H1 (cell line): ENCODE results near the gene TLL1.

ENCODE experiments used
- CTCF ChIP-seq, 3 experiments: IDR thresholded peaks; 1 replicate in 2 of 3; 2 replicates in 1 of 3; pipeline versions ENCODE4 v1.5.1 to v1.6.1; 2011; ENCODE audit warnings: low read length in 3 of 3, mild to moderate bottlenecking in 3 of 3, inconsistent platforms in 2 of 3, low read depth in 1 of 3, moderate library complexity in 1 of 3; ENCODE audit not compliant: insufficient read depth in 1 of 3; ENCODE audit errors: control extremely low read depth in 1 of 3
- NRF1 ChIP-seq: IDR thresholded peaks from 2 replicates; pipeline ENCODE4 v1.6.1; 2011; ENCODE audit warnings: mild to moderate bottlenecking, low read depth, low read length, improper control_type of control experiment
- POLR2A ChIP-seq, 2 experiments: IDR thresholded peaks; 1 replicate in 1 of 2; 2 replicates in 1 of 2; pipeline ENCODE4 v1.6.1; 2011; ENCODE audit warnings: low read depth in 2 of 2, low read length in 2 of 2, mild to moderate bottlenecking in 2 of 2; ENCODE audit errors: control extremely low read depth in 1 of 2
- POLR2AphosphoS5 ChIP-seq: IDR thresholded peaks from 2 replicates; pipeline ENCODE4 v1.6.1; 2011; ENCODE audit warnings: low read depth, low read length
- RAD21 ChIP-seq, 2 experiments: IDR thresholded peaks in 1 of 2; conservative IDR thresholded peaks in 1 of 2; 2 replicates each; pipeline ENCODE4 v1.6.1; 2011; ENCODE audit warnings: low read depth in 2 of 2, low read length in 2 of 2, improper control_type of control experiment in 1 of 2, inconsistent platforms in 1 of 2, mild to moderate bottlenecking in 1 of 2, moderate library complexity in 1 of 2
- TEAD4 ChIP-seq: IDR thresholded peaks from 2 replicates; pipeline ENCODE4 v1.6.1; 2012; ENCODE audit warnings: low read depth, low read length, inconsistent platforms, mixed read lengths

- TF ChIP-seq NRF1 (no peak), RAD21 (IDR thresholded peaks at IDR 0.05 in 1 of 2, conservative IDR thresholded peaks at IDR 0.05 in 1 of 2; ENCODE audit: low read depth in 2 of 2, low read length in 2 of 2) (no peak), CTCF (IDR thresholded peaks at IDR 0.05; ENCODE audit: control extremely low read depth in 1 of 3, insufficient read depth in 1 of 3, low read depth in 1 of 3, low read length in 3 of 3) (no peak), POLR2A (IDR thresholded peaks at IDR 0.05; ENCODE audit: control extremely low read depth in 1 of 2, low read depth in 2 of 2, low read length in 2 of 2) (no peak), POLR2AphosphoS5 (no peak), TEAD4 (no peak)
Measured at GRCh38 chr4:165929662-165930061, 56.6 kb downstream of the TLL1 start.
